C4-2B (cell line): ENCODE measurements around the gene CDKN1C.

Experiments
- ZFX ChIP-seq: fragments of 450-650 bp; IDR thresholded peaks from 2 replicates; pipeline ENCODE4 v1.6.1; 2017
- TF ChIP-seq, protein P1 (sequence below): fragments of 450-650 bp; conservative IDR thresholded peaks from 2 replicates; pipeline ENCODE4 v1.5.1; 2017; ENCODE audit warnings: mild to moderate bottlenecking

DNA sequence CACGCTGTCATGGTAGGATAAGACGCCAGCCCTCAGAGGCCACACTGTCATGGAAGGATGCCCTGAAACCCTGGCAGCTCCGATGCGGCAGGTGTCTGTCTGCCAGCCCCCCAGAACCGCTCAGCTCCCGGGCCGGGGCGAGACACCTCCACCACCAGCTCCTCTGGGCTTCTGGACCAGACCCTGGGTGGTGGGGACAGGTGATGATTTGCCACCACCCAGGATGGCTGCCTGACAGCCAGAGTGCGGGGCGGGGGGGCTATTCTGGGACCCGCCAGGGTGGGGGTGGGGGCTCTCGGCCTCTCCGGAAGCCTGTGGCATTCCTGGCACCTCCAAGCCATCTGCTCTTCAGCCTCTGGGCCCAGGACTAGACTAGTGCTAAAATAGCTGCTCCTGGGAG is 34.3 kb upstream of the CDKN1C start:
- TF ChIP-seq, protein P1, sequence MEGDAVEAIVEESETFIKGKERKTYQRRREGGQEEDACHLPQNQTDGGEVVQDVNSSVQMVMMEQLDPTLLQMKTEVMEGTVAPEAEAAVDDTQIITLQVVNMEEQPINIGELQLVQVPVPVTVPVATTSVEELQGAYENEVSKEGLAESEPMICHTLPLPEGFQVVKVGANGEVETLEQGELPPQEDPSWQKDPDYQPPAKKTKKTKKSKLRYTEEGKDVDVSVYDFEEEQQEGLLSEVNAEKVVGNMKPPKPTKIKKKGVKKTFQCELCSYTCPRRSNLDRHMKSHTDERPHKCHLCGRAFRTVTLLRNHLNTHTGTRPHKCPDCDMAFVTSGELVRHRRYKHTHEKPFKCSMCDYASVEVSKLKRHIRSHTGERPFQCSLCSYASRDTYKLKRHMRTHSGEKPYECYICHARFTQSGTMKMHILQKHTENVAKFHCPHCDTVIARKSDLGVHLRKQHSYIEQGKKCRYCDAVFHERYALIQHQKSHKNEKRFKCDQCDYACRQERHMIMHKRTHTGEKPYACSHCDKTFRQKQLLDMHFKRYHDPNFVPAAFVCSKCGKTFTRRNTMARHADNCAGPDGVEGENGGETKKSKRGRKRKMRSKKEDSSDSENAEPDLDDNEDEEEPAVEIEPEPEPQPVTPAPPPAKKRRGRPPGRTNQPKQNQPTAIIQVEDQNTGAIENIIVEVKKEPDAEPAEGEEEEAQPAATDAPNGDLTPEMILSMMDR, result no peak
- no peak for TF ChIP-seq ZFX
